PFSK-1 (cell line): ENCODE data around the gene TENM3.

Source experiments
- POLR2AphosphoS5 ChIP-seq: IDR thresholded peaks from 2 replicates; pipeline ENCODE4 v1.6.1; 2012; ENCODE audit warnings: low read depth, mild to moderate bottlenecking, control low read depth, low read length, moderate library complexity
- REST ChIP-seq, 2 experiments: IDR thresholded peaks; 2 replicates each; pipeline versions ENCODE4 v1.6.1 to v1.8.0; 2011 to 2012; ENCODE audit warnings: low read depth in 2 of 2, low read length in 2 of 2, control low read depth in 1 of 2, inconsistent platforms in 1 of 2, mild to moderate bottlenecking in 1 of 2, moderate library complexity in 1 of 2; ENCODE audit not compliant: insufficient read depth in 1 of 2
- SIN3A ChIP-seq: IDR thresholded peaks from 2 replicates; pipeline ENCODE4 v1.6.1; 2012; ENCODE audit warnings: mild to moderate bottlenecking, low read length, moderate library complexity, borderline replicate concordance; ENCODE audit not compliant: insufficient read depth
- TAF1 ChIP-seq: IDR thresholded peaks from 2 replicates; pipeline ENCODE4 v1.6.1; 2012; ENCODE audit warnings: low read length, control low read depth, borderline replicate concordance; ENCODE audit not compliant: insufficient read depth

- TF ChIP-seq POLR2AphosphoS5: no peak
- no peak for TF ChIP-seq TAF1
- TF ChIP-seq REST (IDR thresholded peaks at IDR 0.05; ENCODE audit: insufficient read depth in 1 of 2, low read depth in 2 of 2, low read length in 2 of 2): no peak
- TF ChIP-seq SIN3A: no peak
Observed at GRCh38 chr4:182391111-182391684, 148.0 kb downstream of the TENM3 start.
